SK-N-MC (cell line): ENCODE results near the gene TMEM131L.
"Not testable (repeated sequence)": the region's sequence is repeated elsewhere in the genome, so short reads cannot be mapped to it uniquely, and the experiment has no call there.

Source experiments
- EZH2 ChIP-seq: fragments of 200-600 bp; sonication (generic); IDR thresholded peaks from one replicate; pipeline ENCODE4 v1.6.1; 2017; ENCODE audit warnings: antibody characterized with exemption
- FOXP2 ChIP-seq: optimal IDR thresholded peaks from 2 replicates; pipeline ENCODE3; 2011; ENCODE audit warnings: mild to moderate bottlenecking, moderate library complexity; ENCODE audit not compliant: insufficient read depth; ENCODE audit errors: extremely low read length, control extremely low read depth
- POLR2AphosphoS5 ChIP-seq: IDR thresholded peaks from 2 replicates; pipeline ENCODE4 v1.6.1; 2012; ENCODE audit warnings: mild to moderate bottlenecking, low read depth, low read length, borderline replicate concordance

GRCh38 chr4:153509212-153509611, 43.1 kb downstream of the TMEM131L start:
- not testable (repeated sequence) for TF ChIP-seq EZH2, POLR2AphosphoS5, FOXP2
